HepG2 (cell line): ENCODE results near the gene LIN28A. TPM values are rescaled to one million over a fixed set of nuclear protein-coding genes. Genes with fewer than 3 reads are reported as not detected.

ENCODE experiments used
- ARHGAP35 ChIP-seq: sonication (generic); formaldehyde crosslinking; IDR thresholded peaks from 2 replicates; pipeline ENCODE4 v1.9.0; 2022; ENCODE audit warnings: mild to moderate bottlenecking, inconsistent platforms, moderate library complexity, missing genetic modification reagents, borderline replicate concordance
- ATRX ChIP-seq: sonication (generic); formaldehyde crosslinking; IDR thresholded peaks from 2 replicates; pipeline ENCODE4 v1.4.0; 2020; ENCODE audit warnings: missing genetic modification reagents, borderline replicate concordance
- ETV5 ChIP-seq: IDR thresholded peaks from 2 replicates; pipeline ENCODE4 v1.6.1; 2018; ENCODE audit warnings: missing biosample characterization, missing genetic modification reagents, inconsistent platforms, borderline replicate concordance
- NR2C2 ChIP-seq: sonication (generic); formaldehyde crosslinking; IDR thresholded peaks from 2 replicates; pipeline ENCODE4 v1.4.0; 2020; ENCODE audit warnings: missing genetic modification reagents, mild to moderate bottlenecking, moderate library complexity, borderline replicate concordance
- SMC3 ChIP-seq: IDR thresholded peaks from 2 replicates; pipeline ENCODE4 v1.6.1; 2011; ENCODE audit warnings: low read length, improper control_type of control experiment
- TEAD3 ChIP-seq: optimal IDR thresholded peaks from 2 replicates; pipeline ENCODE3; 2016; ENCODE audit warnings: borderline replicate concordance
- ZMYM2 ChIP-seq: sonication (generic); formaldehyde crosslinking; IDR thresholded peaks from 2 replicates; pipeline ENCODE4 v1.8.0; 2022; ENCODE audit warnings: mild to moderate bottlenecking, missing genetic modification reagents
- ZNF180 ChIP-seq: sonication (generic); formaldehyde crosslinking; IDR thresholded peaks from 2 replicates; pipeline ENCODE4 v1.4.0; 2020; ENCODE audit warnings: low read depth, missing genetic modification reagents, borderline replicate concordance
- ZNF367 ChIP-seq: sonication (generic); formaldehyde crosslinking; IDR thresholded peaks from 2 replicates; pipeline ENCODE4 v1.4.0; 2020; ENCODE audit warnings: missing genetic modification reagents, borderline replicate concordance
- ZNF501 ChIP-seq: sonication (generic); formaldehyde crosslinking; IDR thresholded peaks from 2 replicates; pipeline ENCODE4 v1.5.1; 2020; ENCODE audit warnings: mild to moderate bottlenecking, moderate library complexity, missing genetic modification reagents
- ZNF510 ChIP-seq: sonication (generic); formaldehyde crosslinking; IDR thresholded peaks from 2 replicates; pipeline ENCODE4 v1.4.0; 2020; ENCODE audit warnings: low read depth, mild to moderate bottlenecking, missing genetic modification reagents
- ZNF563 ChIP-seq: sonication (generic); formaldehyde crosslinking; IDR thresholded peaks from 2 replicates; pipeline ENCODE4 v1.8.0; 2022; ENCODE audit warnings: mild to moderate bottlenecking, moderate library complexity, missing genetic modification reagents
- ZNF572 ChIP-seq: sonication (generic); formaldehyde crosslinking; IDR thresholded peaks from 2 replicates; pipeline ENCODE4 v1.5.1; 2020; ENCODE audit warnings: mild to moderate bottlenecking, missing genetic modification reagents
- ZNF598 ChIP-seq: sonication (generic); formaldehyde crosslinking; IDR thresholded peaks from 2 replicates; pipeline ENCODE4 v1.5.1; 2020; ENCODE audit warnings: mild to moderate bottlenecking, missing genetic modification reagents, borderline replicate concordance
- polyA plus RNA-seq, 8 experiments: library from polyadenylated mRNA; depleted of rRNA in 3 of 8; stranded (reverse) in 7 of 8; unstranded in 1 of 8; fragments of >200 nt; fragmentation: Illumina TruSeq in 4 of 8; extraction: Trizol in 4 of 8; gene quantifications; 2 replicates each; pipeline versions ENCODE4 v1.2.1 to v1.2.3, GENCODE V29; 2011 to 2016; ENCODE audit warnings: low read depth in 4 of 8, missing spikeins in 1 of 8, mixed read lengths in 1 of 8; ENCODE audit not compliant: insufficient read depth in 1 of 8
- total RNA-seq, 5 experiments: library from RNA; depleted of rRNA; stranded (reverse); fragments of >200 nt; fragmentation: Illumina TruSeq; extraction: Trizol; gene quantifications; 2 replicates each; pipeline ENCODE4 v1.2.3, GENCODE V29; 2016; ENCODE audit warnings: low read depth in 1 of 5
- TF ChIP-seq, protein P1 (sequence below): sonication (generic); formaldehyde crosslinking; conservative IDR thresholded peaks from 2 replicates; pipeline ENCODE4 v1.4.0; 2020; ENCODE audit warnings: missing genetic modification reagents
- TF ChIP-seq, protein P2 (sequence below): sonication (generic); formaldehyde crosslinking; IDR thresholded peaks from 2 replicates; pipeline ENCODE4 v1.5.0; 2020; ENCODE audit warnings: mild to moderate bottlenecking, missing genetic modification reagents
- TF ChIP-seq, protein P3 (sequence below): IDR thresholded peaks from 2 replicates; pipeline ENCODE4 v1.4.0; 2020; ENCODE audit warnings: mild to moderate bottlenecking, missing genetic modification reagents
- TF ChIP-seq, protein P4 (sequence below): IDR thresholded peaks from 2 replicates; pipeline ENCODE4 v1.6.1; 2016; ENCODE audit warnings: mild to moderate bottlenecking

Gene LIN28A
- total and polyA plus RNA-seq, 2 of the 13 experiments (the other 11 are each of a cell fraction or from before 2014, with no cell fraction given), result not detected

DNA sequence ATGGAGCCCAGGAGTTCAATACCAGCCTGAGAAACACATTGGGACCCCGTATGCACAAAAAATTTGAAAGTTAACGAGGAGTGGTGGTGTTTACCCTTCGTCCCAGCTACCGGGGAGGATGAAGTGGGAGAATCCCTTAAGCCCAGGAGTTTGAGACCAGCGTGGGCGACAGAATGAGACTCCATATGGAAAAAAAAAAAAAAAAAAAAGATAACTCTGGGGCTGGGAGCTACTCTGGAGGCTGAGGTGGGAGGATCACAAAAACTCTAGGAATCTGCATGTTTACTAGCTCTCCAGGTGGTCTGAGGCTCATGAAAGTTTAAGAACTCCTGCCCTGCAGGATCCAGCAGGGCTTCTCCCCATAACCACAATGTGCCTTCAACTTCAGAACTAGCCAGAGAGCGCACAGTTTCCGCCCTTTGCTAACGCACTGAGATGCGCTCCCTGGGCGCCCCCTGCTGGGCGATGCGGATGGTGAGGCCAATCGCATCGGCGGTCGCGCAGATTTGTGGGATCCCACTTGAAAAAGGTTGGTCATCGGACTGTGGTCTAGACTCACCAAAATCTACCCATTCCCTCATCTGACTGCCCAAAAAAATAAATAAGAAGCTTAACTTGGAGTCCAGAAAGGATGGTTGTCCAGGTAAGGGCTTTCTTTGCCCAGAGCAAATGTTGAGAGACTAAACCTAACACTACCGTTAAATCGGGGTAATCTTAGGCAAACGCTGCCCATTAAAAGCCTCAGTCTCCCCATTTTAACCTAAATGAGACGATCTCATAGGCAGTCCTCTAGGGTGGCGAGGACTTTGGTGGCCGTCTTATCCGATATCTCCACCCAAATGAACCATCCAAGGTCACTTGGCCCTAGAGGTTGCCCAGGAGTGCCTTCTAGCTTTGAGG, 46.8 kb upstream of the LIN28A start (continued):
- no peak for TF ChIP-seq ZNF367 (CRISPR knock-in tag)
- no peak for TF ChIP-seq ZNF598
- TF ChIP-seq ARHGAP35 (CRISPR knock-in tag), result no peak
- TF ChIP-seq, protein P1, sequence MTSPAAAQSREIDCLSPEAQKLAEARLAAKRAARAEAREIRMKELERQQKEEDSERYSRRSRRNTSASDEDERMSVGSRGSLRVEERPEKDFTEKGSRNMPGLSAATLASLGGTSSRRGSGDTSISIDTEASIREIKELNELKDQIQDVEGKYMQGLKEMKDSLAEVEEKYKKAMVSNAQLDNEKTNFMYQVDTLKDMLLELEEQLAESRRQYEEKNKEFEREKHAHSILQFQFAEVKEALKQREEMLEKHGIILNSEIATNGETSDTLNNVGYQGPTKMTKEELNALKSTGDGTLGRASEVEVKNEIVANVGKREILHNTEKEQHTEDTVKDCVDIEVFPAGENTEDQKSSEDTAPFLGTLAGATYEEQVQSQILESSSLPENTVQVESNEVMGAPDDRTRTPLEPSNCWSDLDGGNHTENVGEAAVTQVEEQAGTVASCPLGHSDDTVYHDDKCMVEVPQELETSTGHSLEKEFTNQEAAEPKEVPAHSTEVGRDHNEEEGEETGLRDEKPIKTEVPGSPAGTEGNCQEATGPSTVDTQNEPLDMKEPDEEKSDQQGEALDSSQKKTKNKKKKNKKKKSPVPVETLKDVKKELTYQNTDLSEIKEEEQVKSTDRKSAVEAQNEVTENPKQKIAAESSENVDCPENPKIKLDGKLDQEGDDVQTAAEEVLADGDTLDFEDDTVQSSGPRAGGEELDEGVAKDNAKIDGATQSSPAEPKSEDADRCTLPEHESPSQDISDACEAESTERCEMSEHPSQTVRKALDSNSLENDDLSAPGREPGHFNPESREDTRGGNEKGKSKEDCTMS (CRISPR knock-in tag), result no peak
- peak; percentile 56 for TF ChIP-seq ZNF501 (CRISPR knock-in tag)
- no peak for TF ChIP-seq ZNF180
- TF ChIP-seq ZMYM2, result no peak
- TF ChIP-seq NR2C2, result no peak
- TF ChIP-seq, protein P2, sequence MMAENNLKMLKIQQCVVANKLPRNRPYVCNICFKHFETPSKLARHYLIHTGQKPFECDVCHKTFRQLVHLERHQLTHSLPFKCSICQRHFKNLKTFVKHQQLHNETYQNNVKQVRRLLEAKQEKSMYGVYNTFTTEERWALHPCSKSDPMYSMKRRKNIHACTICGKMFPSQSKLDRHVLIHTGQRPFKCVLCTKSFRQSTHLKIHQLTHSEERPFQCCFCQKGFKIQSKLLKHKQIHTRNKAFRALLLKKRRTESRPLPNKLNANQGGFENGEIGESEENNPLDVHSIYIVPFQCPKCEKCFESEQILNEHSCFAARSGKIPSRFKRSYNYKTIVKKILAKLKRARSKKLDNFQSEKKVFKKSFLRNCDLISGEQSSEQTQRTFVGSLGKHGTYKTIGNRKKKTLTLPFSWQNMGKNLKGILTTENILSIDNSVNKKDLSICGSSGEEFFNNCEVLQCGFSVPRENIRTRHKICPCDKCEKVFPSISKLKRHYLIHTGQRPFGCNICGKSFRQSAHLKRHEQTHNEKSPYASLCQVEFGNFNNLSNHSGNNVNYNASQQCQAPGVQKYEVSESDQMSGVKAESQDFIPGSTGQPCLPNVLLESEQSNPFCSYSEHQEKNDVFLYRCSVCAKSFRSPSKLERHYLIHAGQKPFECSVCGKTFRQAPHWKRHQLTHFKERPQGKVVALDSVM, result peak; percentile 60
- no peak for TF ChIP-seq ZNF563 (CRISPR knock-in tag)
- TF ChIP-seq ATRX (CRISPR knock-in tag), result no peak
- TF ChIP-seq, protein P3, sequence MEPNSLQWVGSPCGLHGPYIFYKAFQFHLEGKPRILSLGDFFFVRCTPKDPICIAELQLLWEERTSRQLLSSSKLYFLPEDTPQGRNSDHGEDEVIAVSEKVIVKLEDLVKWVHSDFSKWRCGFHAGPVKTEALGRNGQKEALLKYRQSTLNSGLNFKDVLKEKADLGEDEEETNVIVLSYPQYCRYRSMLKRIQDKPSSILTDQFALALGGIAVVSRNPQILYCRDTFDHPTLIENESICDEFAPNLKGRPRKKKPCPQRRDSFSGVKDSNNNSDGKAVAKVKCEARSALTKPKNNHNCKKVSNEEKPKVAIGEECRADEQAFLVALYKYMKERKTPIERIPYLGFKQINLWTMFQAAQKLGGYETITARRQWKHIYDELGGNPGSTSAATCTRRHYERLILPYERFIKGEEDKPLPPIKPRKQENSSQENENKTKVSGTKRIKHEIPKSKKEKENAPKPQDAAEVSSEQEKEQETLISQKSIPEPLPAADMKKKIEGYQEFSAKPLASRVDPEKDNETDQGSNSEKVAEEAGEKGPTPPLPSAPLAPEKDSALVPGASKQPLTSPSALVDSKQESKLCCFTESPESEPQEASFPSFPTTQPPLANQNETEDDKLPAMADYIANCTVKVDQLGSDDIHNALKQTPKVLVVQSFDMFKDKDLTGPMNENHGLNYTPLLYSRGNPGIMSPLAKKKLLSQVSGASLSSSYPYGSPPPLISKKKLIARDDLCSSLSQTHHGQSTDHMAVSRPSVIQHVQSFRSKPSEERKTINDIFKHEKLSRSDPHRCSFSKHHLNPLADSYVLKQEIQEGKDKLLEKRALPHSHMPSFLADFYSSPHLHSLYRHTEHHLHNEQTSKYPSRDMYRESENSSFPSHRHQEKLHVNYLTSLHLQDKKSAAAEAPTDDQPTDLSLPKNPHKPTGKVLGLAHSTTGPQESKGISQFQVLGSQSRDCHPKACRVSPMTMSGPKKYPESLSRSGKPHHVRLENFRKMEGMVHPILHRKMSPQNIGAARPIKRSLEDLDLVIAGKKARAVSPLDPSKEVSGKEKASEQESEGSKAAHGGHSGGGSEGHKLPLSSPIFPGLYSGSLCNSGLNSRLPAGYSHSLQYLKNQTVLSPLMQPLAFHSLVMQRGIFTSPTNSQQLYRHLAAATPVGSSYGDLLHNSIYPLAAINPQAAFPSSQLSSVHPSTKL (CRISPR knock-in tag), result peak; percentile 55; the same call in 1 of the 2 replicates
- no peak for TF ChIP-seq ZNF510 (CRISPR knock-in tag)
- TF ChIP-seq, protein P4, sequence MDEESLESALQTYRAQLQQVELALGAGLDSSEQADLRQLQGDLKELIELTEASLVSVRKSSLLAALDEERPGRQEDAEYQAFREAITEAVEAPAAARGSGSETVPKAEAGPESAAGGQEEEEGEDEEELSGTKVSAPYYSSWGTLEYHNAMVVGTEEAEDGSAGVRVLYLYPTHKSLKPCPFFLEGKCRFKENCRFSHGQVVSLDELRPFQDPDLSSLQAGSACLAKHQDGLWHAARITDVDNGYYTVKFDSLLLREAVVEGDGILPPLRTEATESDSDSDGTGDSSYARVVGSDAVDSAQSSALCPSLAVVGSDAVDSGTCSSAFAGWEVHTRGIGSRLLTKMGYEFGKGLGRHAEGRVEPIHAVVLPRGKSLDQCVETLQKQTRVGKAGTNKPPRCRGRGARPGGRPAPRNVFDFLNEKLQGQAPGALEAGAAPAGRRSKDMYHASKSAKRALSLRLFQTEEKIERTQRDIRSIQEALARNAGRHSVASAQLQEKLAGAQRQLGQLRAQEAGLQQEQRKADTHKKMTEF (CRISPR knock-in tag), result peak; percentile 44; the same call in 1 of the 2 replicates
- TF ChIP-seq ETV5 (CRISPR knock-in tag), result peak; percentile 48; the same call in 1 of the 2 replicates
- TF ChIP-seq TEAD3, result peak; percentile 57
- TF ChIP-seq SMC3, result peak; percentile 73
- 0 out of 2 replicates have a peak, but pooled peaks have one; percentile 37 for TF ChIP-seq ZNF572 (CRISPR knock-in tag)
